ENCODE measurements around the gene TMEM143. TPM values are rescaled to one million over a fixed set of nuclear protein-coding genes. Genes with fewer than 3 reads are reported as not detected.

The TMEM143 gene
- total RNA-seq, 1 experiment from 2014 or later = 15.2 TPM

DNA sequence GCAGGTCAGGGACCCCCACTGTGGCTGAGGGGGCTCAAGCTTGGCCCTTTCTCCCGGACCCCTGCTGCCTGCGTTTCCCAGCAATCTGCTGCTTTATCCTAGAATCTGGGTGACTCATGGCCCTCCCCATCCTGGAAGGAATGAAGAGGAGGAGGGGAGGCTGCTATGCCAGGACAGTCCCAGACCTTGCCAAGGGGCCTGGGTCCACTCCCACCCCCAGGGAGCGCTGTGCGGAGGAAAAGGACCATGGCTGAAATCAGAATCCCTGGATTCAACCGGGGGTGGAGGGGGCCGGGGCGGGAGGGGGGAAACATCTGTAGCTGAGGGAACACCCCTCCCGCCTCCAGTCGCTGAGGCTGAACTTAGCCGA is 73.4 kb downstream of the TMEM143 start:
- H3K4ac ChIP-seq (ENCODE audit: low read depth, low read length) = no peak overlapping the region
- H3K79me2 ChIP-seq (ENCODE audit: insufficient read depth, low read length) = no peaks in the 10 kb centered on the region
- H3K4me1 Mint-ChIP-seq = peaks cover 13 to 16% of the 10 kb centered on the region in 2 experiments
- H3K56ac ChIP-seq (ENCODE audit: insufficient read length, low read depth, low read length) = no peak overlapping the region
- H3T11ph ChIP-seq (ENCODE audit: low read length) = no peak overlapping the region
- H3K23me2 ChIP-seq (ENCODE audit: insufficient read length, low read depth, low read length, poor library complexity, severe bottlenecking) = peaks cover 6% of the 10 kb centered on the region
- no peaks in the 10 kb centered on the region for H4K20me1 ChIP-seq (ENCODE audit: control insufficient read depth, insufficient read depth, insufficient read length)
- H3K27ac ChIP-seq (ENCODE audit: insufficient read length, low read depth, low read length) = no peak overlapping the region
- no peaks in the 10 kb centered on the region for H3K27me3 Mint-ChIP-seq (ENCODE audit: low read depth)
- H3K4me1 ChIP-seq (ENCODE audit: insufficient read depth, low read length) = no peaks in the 10 kb centered on the region; the same call in 1 of the 2 replicates
- no peak overlapping the region for H4K5ac ChIP-seq (ENCODE audit: insufficient read length, low read depth, low read length)
- peak; percentile 68 for TF ChIP-seq CTCF (conservative IDR thresholded peaks at IDR 0.05)
- no peaks in the 10 kb centered on the region for H3K27me3 ChIP-seq (ENCODE audit: insufficient read depth, low read length)
- H2BK5ac ChIP-seq (ENCODE audit: insufficient read length, low read length) = no peak overlapping the region
- H3K23ac ChIP-seq (ENCODE audit: insufficient read length, low read depth, low read length) = no peak overlapping the region
- no peak overlapping the region for H3K9ac ChIP-seq (ENCODE audit: extremely low read depth, insufficient read length, low read length)
- peak; percentile 89 for DNase-seq
- H4K8ac ChIP-seq (replicated peaks; ENCODE audit: insufficient read length, low read depth, low read length) = no peak overlapping the region
- H3K9me3 Mint-ChIP-seq = peaks cover 0 to 6% of the 10 kb centered on the region in 2 experiments; a peak in 2 of 5 replicates
- H3K4me3 Mint-ChIP-seq = peak overlapping the region; percentile 61 to 83
- H4K91ac ChIP-seq (ENCODE audit: insufficient read length, low read depth, low read length) = no peak overlapping the region
- H2BK12ac ChIP-seq (ENCODE audit: insufficient read length, low read depth, low read length) = no peak overlapping the region
- no peak overlapping the region for H2AK5ac ChIP-seq (ENCODE audit: insufficient read length, low read length)
- H3K4me2 ChIP-seq (ENCODE audit: insufficient read depth, insufficient read length, low read length) = peak overlapping the region; percentile 96
- no peak overlapping the region for H3K18ac ChIP-seq (ENCODE audit: insufficient read length, low read depth, low read length)
- H3K36me3 Mint-ChIP-seq (ENCODE audit: insufficient read depth in 1 of 3, low read depth in 3 of 3) = peaks cover 19 to 35% (median 33%) of the 10 kb centered on the region in 3 experiments
- H3K79me1 ChIP-seq (ENCODE audit: insufficient read depth, low read depth, low read length, poor library complexity, severe bottlenecking) = no peaks in the 10 kb centered on the region
- H2AFZ ChIP-seq (ENCODE audit: low read length) = no peak overlapping the region
- no peak overlapping the region for H2BK120ac ChIP-seq (ENCODE audit: low read depth, low read length, poor library complexity, severe bottlenecking)
- no peak overlapping the region for H2BK15ac ChIP-seq (ENCODE audit: low read depth, low read length)
- no CpG with 5 or more reads among the region's 10 CpGs for WGBS (ENCODE audit: extremely low coverage, insufficient read length, low lambda C conversion rate)
- H2BK20ac ChIP-seq (ENCODE audit: low read depth, low read length, poor library complexity, severe bottlenecking) = no peak overlapping the region
- no peak overlapping the region for H3K27ac Mint-ChIP-seq
- no peak overlapping the region for H3K14ac ChIP-seq (ENCODE audit: insufficient read depth, low read length)
- H3K9me3 ChIP-seq (ENCODE audit: control insufficient read depth, low read depth, low read length) = peaks cover 7% of the 10 kb centered on the region
